Trophoblast cell (in vitro differentiated cells and primary cell): ENCODE results near the gene ZNF672.

Experiments used
- DNase-seq, 2 donors: peaks; one replicate each; pipeline ENCODE4 v3.0.0-alpha.2; 2016
- H2AFZ ChIP-seq: 2 replicates; pipeline ENCODE4 v1.6.1; 2013; ENCODE audit warnings: low read length, moderate library complexity, mild to moderate bottlenecking; ENCODE audit not compliant: insufficient read depth, poor library complexity
- H2AK5ac ChIP-seq: 2 replicates; pipeline ENCODE4 v1.6.1; 2013; ENCODE audit warnings: mild to moderate bottlenecking, low read length
- H2BK120ac ChIP-seq: 2 replicates; pipeline ENCODE4 v1.6.1; 2013; ENCODE audit warnings: low read length, mild to moderate bottlenecking, moderate library complexity; ENCODE audit not compliant: insufficient read depth, poor library complexity
- H2BK12ac ChIP-seq: 2 replicates; pipeline ENCODE4 v1.6.1; 2013; ENCODE audit warnings: mild to moderate bottlenecking, low read length, moderate library complexity
- H2BK5ac ChIP-seq: 2 replicates; pipeline ENCODE4 v1.6.1; 2013; ENCODE audit warnings: low read length, low read depth, moderate library complexity, mild to moderate bottlenecking; ENCODE audit not compliant: poor library complexity
- H3K14ac ChIP-seq: 2 replicates; pipeline ENCODE4 v1.6.1; 2013; ENCODE audit warnings: mild to moderate bottlenecking, low read length
- H3K18ac ChIP-seq: 2 replicates; pipeline ENCODE4 v1.6.1; 2013; ENCODE audit warnings: mild to moderate bottlenecking, low read length
- H3K23ac ChIP-seq: 2 replicates; pipeline ENCODE4 v1.6.1; 2013; ENCODE audit warnings: low read length
- H3K27ac ChIP-seq: 2 replicates; pipeline ENCODE4 v1.5.1; 2013; ENCODE audit warnings: low read depth, mild to moderate bottlenecking, inconsistent platforms, low read length, moderate library complexity
- H3K27me3 ChIP-seq: 2 replicates; pipeline ENCODE4 v1.6.1; 2013; ENCODE audit warnings: inconsistent platforms, mild to moderate bottlenecking, low read length, moderate library complexity; ENCODE audit not compliant: insufficient read depth
- H3K36me3 ChIP-seq, 2 experiments: 1 replicate in 1 of 2; 2 replicates in 1 of 2; pipeline ENCODE4 v1.6.1; 2013; ENCODE audit warnings: low read length in 2 of 2, mild to moderate bottlenecking in 2 of 2, moderate library complexity in 1 of 2; ENCODE audit not compliant: insufficient read depth in 2 of 2, control insufficient read depth in 1 of 2
- H3K4ac ChIP-seq: 2 replicates; pipeline ENCODE4 v1.6.1; 2013; ENCODE audit warnings: low read depth, mild to moderate bottlenecking, low read length, moderate library complexity
- H3K4me1 ChIP-seq, 2 experiments: 1 replicate in 1 of 2; 2 replicates in 1 of 2; pipeline ENCODE4 v1.6.1; 2013; ENCODE audit warnings: low read length in 2 of 2, mild to moderate bottlenecking in 2 of 2, moderate library complexity in 1 of 2; ENCODE audit not compliant: insufficient read depth in 2 of 2, control insufficient read depth in 1 of 2
- H3K4me2 ChIP-seq: 2 replicates; pipeline ENCODE4 v1.6.1; 2013; ENCODE audit warnings: inconsistent platforms, mild to moderate bottlenecking, low read length, moderate library complexity
- H3K4me3 ChIP-seq: 2 replicates; pipeline ENCODE4 v1.5.1; 2013; ENCODE audit warnings: mild to moderate bottlenecking, low read depth, low read length, inconsistent platforms
- H3K79me1 ChIP-seq: one replicate; pipeline ENCODE4 v1.6.1; 2013; ENCODE audit warnings: low read length
- H3K79me2 ChIP-seq: 2 replicates; pipeline ENCODE4 v1.6.1; 2013; ENCODE audit warnings: low read length, mild to moderate bottlenecking; ENCODE audit not compliant: control insufficient read depth, insufficient read depth, poor library complexity
- H3K9ac ChIP-seq: 2 replicates; pipeline ENCODE4 v1.6.1; 2013; ENCODE audit warnings: mild to moderate bottlenecking, low read length
- H3K9me3 ChIP-seq: 2 replicates; pipeline ENCODE4 v1.6.1; 2013; ENCODE audit warnings: low read depth, mild to moderate bottlenecking, control low read depth, inconsistent platforms, low read length; ENCODE audit not compliant: insufficient read depth
- H4K12ac ChIP-seq: 2 replicates; pipeline ENCODE4 v1.6.1; 2013; ENCODE audit warnings: low read depth, mild to moderate bottlenecking, low read length, moderate library complexity
- H4K8ac ChIP-seq: 2 replicates; pipeline ENCODE4 v1.6.1; 2013; ENCODE audit warnings: low read depth, mild to moderate bottlenecking, low read length, moderate library complexity
- H4K91ac ChIP-seq: one replicate; pipeline ENCODE4 v1.6.1; 2013; ENCODE audit warnings: low read depth, mild to moderate bottlenecking, low read length, moderate library complexity
- WGBS: extraction: QIAGEN DNeasy Blood & Tissue Kit; methylation state at CpG from one replicate; pipeline ENCODE4 v1.1.7; 2013; ENCODE audit warnings: missing lambda C conversion rate; ENCODE audit not compliant: insufficient read length, insufficient coverage; ENCODE audit errors: extremely low coverage; 5-methylcytosine and 5-hydroxymethylcytosine counted together

ZNF672 gene

GRCh38 chr1:248814351-248814750 lies 23.7 kb upstream of the ZNF672 start:
- Histone ChIP-seq H3K4me1 (no peaks in the 10 kb centered on the region), H3K9ac (no peak overlapping the region)
- no CpG with 5 or more reads among the region's 16 CpGs for WGBS

DNA sequence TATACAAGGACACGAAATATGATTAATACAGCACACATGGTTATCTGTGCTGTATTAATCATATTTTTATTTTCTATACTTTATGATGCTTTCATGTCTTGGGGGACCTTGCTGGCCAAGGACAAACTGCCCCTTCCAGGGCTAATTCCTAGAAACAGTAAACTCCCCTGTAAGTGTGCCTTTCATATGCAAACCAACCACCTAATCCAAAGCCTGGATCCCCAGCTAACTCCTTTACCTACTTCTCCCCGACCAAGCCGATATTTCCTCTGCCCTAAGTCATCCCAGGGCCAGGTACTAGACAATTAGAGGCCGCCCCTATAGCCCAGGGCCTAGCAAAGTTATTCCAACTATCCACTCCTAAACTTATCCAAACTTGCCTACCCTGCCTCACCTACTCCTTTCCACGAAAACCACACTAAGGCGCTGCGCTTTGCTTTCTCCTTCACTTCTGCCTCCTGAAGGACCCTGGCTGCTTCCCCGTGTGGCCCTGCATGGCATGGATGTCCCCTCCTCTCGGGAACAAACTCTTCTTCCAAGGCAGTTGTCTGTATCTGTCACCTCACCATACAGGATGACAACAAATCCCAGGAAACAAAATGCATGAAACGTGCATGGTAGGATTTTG lies 22.5 kb upstream of the ZNF672 start:
- Histone ChIP-seq H2BK120ac (no peak overlapping the region), H3K27ac (no peak overlapping the region), H3K14ac (no peak overlapping the region), H2BK12ac (no peak overlapping the region), H3K27me3 (no peaks in the 10 kb centered on the region), H2AFZ (no peak overlapping the region), H3K18ac (no peak overlapping the region), H3K9ac (no peak overlapping the region), H3K4me1 (no peaks in the 10 kb centered on the region), H2BK5ac (no peak overlapping the region), H3K4ac (no peak overlapping the region), H3K36me3 (peaks cover 58 to 74% of the 10 kb centered on the region in 2 experiments), H3K4me2 (no peak overlapping the region), H3K9me3 (no peaks in the 10 kb centered on the region), H4K12ac (no peak overlapping the region), H4K8ac (no peak overlapping the region), H3K4me3 (no peak overlapping the region), H3K23ac (no peak overlapping the region), H3K79me2 (no peaks in the 10 kb centered on the region), H2AK5ac (no peak overlapping the region), H3K79me1 (no peaks in the 10 kb centered on the region), H4K91ac (no peak overlapping the region)
- no peak for DNase-seq
- WGBS, result no CpG with 5 or more reads among the region's 10 CpGs

More at GRCh38 chr1:248814351-248814750, 23.7 kb upstream of the ZNF672 start:
- H2BK120ac ChIP-seq, result no peak overlapping the region
- H3K79me2 ChIP-seq, result no peaks in the 10 kb centered on the region
- H3K36me3 ChIP-seq, result peaks cover 54 to 68% of the 10 kb centered on the region in 2 experiments
- H2AK5ac ChIP-seq, result no peak overlapping the region
- H3K27me3 ChIP-seq, result no peaks in the 10 kb centered on the region
- no peak overlapping the region for H3K27ac ChIP-seq
- H3K4ac ChIP-seq, result no peak overlapping the region
- H2BK12ac ChIP-seq, result no peak overlapping the region
- H3K14ac ChIP-seq, result no peak overlapping the region
- no peak overlapping the region for H4K12ac ChIP-seq
- H3K4me3 ChIP-seq, result no peak overlapping the region
- H3K23ac ChIP-seq, result no peak overlapping the region
- no peak overlapping the region for H4K91ac ChIP-seq
- H3K18ac ChIP-seq, result no peak overlapping the region
- no peak overlapping the region for H2BK5ac ChIP-seq
- no peak overlapping the region for H2AFZ ChIP-seq
- H3K4me2 ChIP-seq, result no peak overlapping the region
- H3K79me1 ChIP-seq, result no peaks in the 10 kb centered on the region
- H3K9me3 ChIP-seq, result no peaks in the 10 kb centered on the region
- no peak overlapping the region for H4K8ac ChIP-seq
- DNase-seq, result no peak

DNA sequence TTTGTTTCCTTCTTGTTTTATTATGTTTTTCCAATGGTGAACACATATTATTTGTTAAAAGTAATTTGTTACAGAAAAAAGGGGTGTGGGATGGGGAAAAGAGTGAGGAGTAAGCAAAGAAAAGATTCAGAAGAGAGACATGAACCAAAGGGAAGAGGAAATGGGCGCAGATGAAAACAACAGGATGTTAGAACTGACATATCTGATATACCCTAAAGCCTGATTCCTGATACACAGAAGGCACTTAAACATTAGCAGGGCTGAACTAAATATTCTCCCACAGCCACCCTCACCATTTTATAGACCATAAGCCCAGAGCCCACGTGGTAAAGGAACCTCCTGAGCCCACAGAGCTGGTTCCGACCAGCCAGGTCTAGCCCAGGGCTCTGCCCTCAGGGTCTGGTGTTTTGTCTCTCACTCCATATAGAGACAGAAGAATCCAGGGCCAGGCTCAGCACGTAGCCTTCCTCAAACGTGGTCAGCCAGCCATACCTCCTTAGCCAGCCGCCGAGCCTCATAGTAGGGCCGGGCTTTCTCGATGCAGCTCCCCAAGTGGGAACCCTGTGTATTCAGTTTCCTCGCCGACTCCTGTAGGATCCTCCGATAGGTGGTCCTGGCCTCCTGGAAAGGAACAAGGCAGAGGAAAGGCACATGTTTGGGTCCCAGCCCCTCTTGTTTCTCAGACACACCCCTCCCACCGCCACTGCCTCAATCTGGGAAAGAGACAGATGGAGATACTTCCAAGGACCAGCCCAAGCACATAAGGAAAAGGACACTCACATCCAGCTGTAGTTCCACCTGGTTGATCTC lies 21.8 kb upstream of the ZNF672 start:
- no CpG with 5 or more reads among the region's 13 CpGs for WGBS
- Histone ChIP-seq H2BK12ac (no peak overlapping the region), H3K14ac (no peak overlapping the region), H2AFZ (no peak overlapping the region), H3K79me2 (no peaks in the 10 kb centered on the region), H2AK5ac (no peak overlapping the region), H3K4me1 (peaks cover 2 to 3% of the 10 kb centered on the region in 2 experiments), H3K27ac (no peak overlapping the region), H2BK120ac (no peak overlapping the region), H3K9me3 (no peaks in the 10 kb centered on the region), H3K36me3 (peaks cover 53 to 74% of the 10 kb centered on the region in 2 experiments), H3K27me3 (no peaks in the 10 kb centered on the region), H3K4ac (no peak overlapping the region), H4K91ac (no peak overlapping the region), H3K4me3 (no peak overlapping the region), H3K4me2 (no peak overlapping the region), H4K8ac (no peak overlapping the region), H3K23ac (no peak overlapping the region), H4K12ac (no peak overlapping the region), H3K18ac (no peak overlapping the region), H3K79me1 (no peaks in the 10 kb centered on the region), H2BK5ac (no peak overlapping the region), H3K9ac (no peak overlapping the region)
- no peak for DNase-seq

GRCh38 chr1:248817065-248817464 lies 21.0 kb upstream of the ZNF672 start:
- Histone ChIP-seq H3K4me1 (peaks cover 7 to 9% of the 10 kb centered on the region in 2 experiments), H4K8ac (no peak overlapping the region), H2BK120ac (no peak overlapping the region), H3K18ac (no peak overlapping the region), H3K79me1 (no peaks in the 10 kb centered on the region), H3K4ac (no peak overlapping the region), H2BK5ac (no peak overlapping the region), H3K27ac (no peak overlapping the region), H3K27me3 (no peaks in the 10 kb centered on the region), H3K4me2 (no peak overlapping the region), H3K14ac (no peak overlapping the region), H4K12ac (no peak overlapping the region), H3K9me3 (no peaks in the 10 kb centered on the region), H3K36me3 (peaks cover 47 to 71% of the 10 kb centered on the region in 2 experiments), H2BK12ac (no peak overlapping the region), H3K9ac (no peak overlapping the region), H2AK5ac (no peak overlapping the region), H4K91ac (no peak overlapping the region), H3K23ac (no peak overlapping the region), H2AFZ (no peak overlapping the region), H3K4me3 (no peak overlapping the region), H3K79me2 (no peaks in the 10 kb centered on the region)
- DNase-seq, result no peak
- WGBS, result no CpG with 5 or more reads among the region's 6 CpGs
